OCI-M2 (cell line): Measurements from ENCODE around the gene UBE2R2.
"Not testable (repeated sequence)": the region's sequence is repeated elsewhere in the genome, so short reads cannot be mapped to it uniquely, and the experiment has no call there.

ENCODE experiments used
- DNase-seq: peaks from one replicate; lab custom pipeline; 2025; ENCODE audit not compliant: unreplicated experiment; lab: John Stamatoyannopoulos, UW

UBE2R2 gene

GRCh38 chr9:33924978-33925797, 108.2 kb downstream of the UBE2R2 start:
- DNase-seq, result no peak

GRCh38 chr9:33926746-33927485, 110.0 kb downstream of the UBE2R2 start:
- DNase-seq, result no peak

DNA sequence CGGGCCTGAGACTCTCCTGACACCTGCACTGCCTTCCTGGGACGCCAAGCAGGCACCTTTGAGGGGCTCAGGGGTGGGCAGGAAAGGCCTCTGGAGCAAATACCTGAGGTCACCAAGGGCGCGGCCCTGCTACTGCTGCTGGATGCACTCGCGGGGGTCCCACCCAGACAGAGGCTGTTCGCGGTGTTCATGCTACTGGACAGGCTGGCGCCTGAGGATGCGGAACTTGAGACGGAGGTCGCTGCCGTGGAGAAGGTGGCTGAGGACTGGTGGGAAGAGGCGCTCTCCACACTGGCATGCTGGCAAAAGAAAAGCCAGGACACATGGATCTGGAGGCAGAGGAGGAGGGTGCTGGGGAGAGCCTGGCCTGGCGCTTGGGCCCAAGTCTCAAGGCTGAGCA, 110.7 kb downstream of the UBE2R2 start:
- no peak for DNase-seq

- no peak for DNase-seq
Measured at GRCh38 chr9:33931326-33931725, 114.4 kb downstream of the UBE2R2 start.

DNA sequence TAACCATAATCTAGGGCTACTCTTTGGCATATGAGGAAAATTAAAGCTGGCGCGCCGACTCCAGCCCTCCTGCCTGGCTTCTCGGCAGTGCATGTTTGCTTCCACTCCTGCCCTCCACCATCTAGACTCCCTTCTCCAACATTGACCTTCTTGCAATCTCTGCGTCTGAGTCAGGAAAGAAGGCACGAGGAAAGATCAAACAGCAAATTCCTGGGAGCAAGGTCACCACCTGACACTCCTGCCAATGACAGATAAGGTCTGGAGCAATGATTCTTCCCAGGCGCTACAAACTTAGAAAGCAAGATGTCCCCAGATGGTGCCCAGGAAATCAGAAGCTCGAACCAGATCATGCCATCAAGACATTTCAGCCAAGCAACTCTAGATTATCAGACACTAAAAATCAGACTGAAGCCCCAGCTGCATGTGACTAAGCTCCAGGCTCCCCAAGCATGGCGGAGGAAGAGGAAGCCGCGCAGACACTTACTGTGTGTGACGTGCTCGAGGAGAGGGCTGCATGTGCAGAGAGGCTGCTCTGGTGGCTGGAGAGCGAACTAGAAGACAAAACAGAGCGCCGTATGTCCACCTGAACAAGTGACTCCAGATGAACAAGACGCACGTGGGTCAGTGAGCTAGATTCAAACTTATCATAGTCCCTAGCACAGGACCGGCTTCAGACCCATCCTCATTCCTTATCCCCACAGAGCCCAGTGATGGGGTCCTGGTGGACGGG, 115.3 kb downstream of the UBE2R2 start:
- DNase-seq, result no peak

GRCh38 chr9:33934188-33934878, 117.4 kb downstream of the UBE2R2 start:
- DNase-seq, result no peak

DNA sequence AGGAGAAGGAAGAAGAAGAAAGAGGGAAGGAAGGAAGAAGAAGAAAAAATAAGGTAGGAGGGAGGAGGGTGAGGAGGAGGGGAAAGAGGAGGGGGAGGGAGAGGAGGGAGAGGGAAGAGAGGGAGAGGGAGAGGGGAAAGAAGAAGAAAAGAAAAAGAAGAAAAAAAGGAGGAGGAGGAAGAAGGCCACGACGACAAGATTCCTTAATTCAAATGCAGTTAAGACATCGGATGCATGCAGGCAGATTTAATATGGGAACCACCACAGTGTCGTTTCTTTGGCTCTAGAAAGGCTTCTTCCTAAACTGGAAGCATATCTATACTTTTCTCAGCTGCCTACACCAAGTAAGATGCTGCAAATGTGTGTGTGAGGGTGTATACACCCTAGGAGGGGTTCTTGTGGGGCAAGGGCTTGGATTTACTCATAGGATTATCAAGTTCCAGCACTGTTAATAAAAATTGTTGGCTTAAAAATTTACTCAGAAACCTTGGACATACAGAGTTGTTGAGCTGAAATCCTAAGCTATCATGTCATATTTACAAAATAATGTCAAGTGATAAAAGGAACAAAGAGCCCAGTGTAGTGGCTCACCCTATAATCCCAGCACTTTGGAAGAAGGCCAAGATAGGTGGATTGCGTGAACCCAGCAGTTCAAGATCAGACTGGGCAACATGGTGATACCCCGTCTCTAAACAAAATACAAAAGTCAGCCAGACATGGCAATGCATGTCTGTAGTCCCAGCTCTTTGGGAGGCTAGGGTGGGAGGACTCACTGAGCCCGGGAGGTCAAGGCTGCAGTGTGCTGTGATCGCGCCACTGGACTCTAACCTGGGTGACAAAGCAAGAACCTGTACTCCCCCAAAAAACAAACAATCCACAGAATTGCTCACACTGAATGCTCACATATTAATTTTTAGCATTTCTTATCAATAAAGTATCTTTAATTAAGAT, 123.2 kb downstream of the UBE2R2 start:
- no peak for DNase-seq

GRCh38 chr9:33942471-33943083, 125.6 kb downstream of the UBE2R2 start:
- DNase-seq, result no peak

DNA sequence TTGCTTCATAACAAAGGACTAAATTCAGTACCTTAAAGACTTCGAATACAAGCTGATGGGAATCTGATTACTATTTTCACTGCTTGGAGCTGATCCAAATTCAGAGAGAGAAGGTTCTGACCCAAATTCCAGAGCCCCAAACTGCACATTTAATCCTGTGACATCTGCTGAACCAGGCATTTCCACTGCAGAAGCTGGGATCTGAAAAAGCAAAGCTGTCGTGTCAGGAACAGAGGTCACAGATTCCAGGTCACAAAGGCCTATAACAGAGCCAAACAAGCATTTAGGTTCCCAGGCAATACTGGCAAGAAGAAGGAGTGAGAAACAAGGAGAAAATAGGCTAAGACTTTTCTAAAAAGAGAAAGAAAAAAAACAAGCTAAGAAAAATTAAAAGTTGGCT, 126.4 kb downstream of the UBE2R2 start:
- DNase-seq, result no peak

- DNase-seq, result no peak
Measured at GRCh38 chr9:33946779-33947535, 130.0 kb downstream of the UBE2R2 start.

DNA sequence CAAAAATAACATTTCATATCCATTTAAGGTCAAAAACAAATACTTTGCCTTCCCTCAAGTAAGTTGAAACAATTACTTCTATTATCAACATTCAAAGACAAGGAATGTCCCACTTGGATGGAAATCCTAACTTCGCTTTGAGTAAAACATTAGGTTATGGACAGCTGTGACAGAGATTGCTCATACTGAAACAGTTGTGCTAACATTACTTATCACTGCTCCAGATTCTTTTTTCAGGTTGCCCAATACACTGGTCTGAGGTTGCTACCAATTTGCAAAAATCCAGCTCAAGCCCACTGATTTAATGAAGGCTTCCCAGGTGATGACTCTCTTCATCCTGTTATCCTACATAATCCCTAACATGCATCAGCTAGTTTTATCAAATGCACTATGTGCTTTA, 133.4 kb downstream of the UBE2R2 start:
- DNase-seq, result no peak

DNA sequence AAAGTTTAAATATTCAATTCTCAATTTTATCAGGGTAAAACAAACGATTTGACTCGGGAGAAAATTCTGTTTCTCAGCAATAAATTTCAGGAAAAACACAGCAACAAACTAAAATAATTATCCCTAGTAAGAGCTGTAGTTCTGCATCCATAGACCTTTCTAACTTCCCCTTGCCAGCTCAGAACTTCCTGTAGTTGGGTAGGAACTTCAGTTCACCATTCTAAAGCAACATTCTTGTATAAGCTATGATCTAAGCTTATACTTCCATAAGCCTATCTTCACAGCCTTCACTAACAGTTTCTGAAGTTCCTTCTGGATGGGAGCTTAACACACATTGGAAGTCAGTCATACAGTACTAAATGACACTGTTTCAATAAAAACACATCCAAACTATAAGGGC, 135.1 kb downstream of the UBE2R2 start:
- DNase-seq, result no peak

DNA sequence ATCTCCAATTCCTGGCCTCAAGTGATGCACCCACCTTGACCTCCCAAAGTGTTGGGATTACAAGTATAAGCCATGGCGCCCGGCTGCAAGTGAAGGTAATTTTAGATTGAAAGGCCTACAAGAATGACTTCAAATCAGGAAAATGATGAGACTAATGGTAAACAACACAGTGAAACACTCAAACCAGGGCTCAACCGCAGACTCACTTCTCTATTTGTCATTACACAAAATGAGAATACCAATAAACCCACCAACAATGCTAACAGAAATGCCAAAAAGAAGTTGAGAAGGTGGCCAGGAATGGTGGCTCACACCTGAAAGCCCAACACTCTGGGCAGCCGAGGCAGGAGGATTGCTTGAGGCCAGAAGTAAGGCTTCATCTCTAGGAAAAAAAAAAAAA, 139.6 kb downstream of the UBE2R2 start:
- no peak for DNase-seq

DNA sequence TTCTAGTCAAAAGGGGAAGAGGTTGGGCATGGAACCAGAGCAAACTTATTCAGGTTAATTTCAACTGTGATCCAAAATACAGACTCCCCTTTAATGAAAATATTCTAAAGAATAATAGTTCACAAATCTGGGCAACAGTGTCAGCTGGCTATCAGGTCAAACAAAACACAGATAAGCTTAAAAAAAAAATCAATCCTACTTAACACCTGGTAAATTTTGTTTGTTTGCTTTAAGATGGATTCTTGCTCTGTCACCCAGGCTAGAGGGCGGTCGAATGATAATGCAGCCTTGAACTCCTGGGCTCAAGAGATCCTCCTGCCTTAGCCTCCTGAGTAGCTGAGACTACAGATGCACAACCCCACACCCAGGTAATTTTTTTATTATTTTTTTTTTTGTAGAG, 142.8 kb downstream of the UBE2R2 start:
- no peak for DNase-seq

GRCh38 chr9:33962468-33962867, 145.5 kb downstream of the UBE2R2 start:
- not testable (repeated sequence) for DNase-seq

GRCh38 chr9:33964086-33964768, 147.3 kb downstream of the UBE2R2 start:
- DNase-seq, result no peak
